ENCODE results near the gene MACROD1.

Gene MACROD1

DNA sequence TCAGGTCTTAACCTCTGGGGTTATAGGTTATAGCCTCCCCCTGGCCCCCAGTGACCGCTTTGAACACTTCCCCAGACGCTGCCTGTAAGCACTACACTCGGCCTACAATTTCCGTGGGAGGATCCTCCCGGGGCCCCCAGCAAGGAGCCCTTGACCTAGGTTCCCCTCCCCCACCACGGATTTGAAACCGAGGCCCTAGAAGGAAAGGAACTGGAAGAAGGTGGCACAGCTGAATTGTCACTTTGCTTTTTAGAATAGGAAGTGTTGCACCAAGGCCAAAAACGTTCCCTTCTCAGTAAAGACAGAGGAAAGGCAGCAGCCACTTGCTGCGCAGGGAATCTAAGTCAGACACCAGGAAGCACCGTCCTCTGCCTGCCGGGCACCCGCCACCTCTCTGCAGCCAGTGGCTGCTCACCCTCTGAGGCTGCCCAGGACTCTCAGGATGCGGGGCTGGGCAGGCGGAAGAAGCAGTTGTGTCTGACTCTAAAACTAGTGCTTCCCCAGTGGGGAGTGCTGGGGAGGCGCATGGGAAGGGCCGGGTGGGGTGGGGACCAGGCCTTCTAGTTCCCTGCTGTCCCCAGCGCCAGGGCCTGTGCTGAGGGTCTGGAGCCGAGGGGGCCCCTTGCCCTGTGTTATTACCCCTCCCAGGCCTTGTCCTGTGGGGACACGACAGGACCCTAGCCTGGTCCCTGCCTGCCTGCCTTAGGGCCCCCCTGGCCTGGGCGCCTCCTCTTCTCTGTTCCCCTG is 138.1 kb downstream of the MACROD1 start:
- DNase-seq, result no peak

DNA sequence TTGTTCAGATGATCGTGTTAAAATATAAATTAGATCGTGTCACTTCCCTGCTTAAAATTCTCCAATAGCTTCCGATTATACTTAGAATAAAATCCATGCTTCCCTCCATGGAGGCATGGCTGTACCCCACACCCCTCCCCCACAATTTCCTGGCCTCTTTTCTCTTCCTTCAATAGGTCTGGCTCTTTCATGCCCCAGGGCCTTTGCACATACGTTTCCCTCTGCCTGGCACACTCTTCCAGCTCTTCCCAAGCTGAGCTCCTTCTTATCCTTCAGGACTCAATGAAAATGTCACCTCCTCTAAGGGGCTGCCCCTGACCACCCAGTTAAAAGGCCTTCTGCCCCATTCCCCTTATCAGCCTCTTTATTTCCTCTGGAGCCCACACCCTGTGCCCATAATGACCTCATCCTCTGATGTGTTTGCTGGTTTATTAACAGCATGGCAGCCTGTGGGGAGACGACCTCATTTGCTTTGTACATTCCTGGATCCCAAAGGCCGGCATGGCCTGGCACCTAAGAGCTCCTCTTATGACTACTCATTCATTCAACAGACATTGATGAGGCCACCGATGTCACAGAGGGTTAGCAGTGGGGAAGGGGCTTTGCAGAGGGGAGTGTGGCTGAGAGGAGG is 139.2 kb downstream of the MACROD1 start:
- no peak for DNase-seq

DNA sequence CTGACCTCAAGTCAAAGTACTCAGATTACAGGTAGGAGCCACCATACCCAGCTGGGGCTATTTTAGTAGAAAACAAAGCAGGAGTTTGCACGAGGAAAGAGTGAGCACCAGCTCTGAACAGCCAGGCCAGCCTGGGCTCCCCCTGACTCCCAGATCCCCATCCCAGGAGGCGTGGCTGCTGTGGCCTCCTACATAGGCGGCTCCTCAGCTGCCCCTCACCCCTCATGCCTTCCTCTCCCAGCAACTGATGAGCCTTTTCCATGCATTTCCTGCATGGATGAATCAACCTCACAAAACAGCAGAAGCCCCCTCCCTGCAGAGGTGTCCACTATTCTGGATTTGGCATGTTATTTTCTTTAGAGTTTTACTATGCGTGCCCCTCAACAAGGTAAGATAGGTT is 140.7 kb downstream of the MACROD1 start:
- no peak for DNase-seq

DNA sequence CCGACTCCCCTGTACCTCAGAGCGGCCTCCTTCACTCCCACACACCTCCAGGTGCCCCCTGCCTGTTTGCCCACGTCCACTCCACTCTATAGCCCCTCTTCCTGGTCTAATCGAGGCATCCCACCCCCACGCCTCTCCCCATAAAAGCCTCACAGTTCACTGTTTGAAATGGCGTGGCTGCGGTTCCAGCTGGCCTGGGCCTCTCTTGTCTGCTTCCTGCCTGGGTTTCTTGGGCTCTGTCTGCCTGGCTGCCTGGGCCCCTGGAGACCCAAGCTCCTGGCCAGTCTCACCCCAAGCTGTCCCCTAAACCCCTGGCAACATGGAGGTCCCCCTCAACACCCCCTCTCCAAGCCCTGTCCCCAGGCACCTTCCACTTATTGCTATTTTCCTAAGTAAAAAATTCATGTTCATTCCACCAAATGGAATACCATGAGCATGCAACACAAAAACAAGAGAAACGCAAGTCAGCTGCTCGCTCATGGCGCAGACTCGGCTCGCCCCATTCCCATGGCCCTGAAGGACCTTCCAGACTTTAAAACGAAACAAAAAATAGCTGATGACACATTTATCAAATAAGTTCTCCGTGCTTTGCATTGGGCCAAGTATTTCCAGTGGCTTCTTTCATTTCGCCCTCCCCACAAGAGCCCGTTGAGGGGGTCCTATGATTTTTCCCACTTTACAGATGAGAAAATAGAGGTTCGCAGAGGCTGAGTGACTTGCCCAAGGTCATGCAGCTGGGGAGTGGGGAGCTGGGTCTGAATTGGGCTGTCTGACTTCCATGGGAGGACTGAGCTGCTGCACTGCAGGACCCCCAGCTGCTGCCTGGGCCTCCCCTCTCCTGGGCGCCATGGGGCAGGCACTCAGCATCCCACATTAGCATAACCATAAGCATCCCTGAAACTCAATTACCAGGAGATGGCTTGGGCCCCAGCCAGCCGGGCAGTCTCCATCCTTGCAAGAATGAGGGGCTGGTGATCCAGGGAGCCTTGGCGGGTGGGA is 141.9 kb downstream of the MACROD1 start:
- no peak for DNase-seq

DNA sequence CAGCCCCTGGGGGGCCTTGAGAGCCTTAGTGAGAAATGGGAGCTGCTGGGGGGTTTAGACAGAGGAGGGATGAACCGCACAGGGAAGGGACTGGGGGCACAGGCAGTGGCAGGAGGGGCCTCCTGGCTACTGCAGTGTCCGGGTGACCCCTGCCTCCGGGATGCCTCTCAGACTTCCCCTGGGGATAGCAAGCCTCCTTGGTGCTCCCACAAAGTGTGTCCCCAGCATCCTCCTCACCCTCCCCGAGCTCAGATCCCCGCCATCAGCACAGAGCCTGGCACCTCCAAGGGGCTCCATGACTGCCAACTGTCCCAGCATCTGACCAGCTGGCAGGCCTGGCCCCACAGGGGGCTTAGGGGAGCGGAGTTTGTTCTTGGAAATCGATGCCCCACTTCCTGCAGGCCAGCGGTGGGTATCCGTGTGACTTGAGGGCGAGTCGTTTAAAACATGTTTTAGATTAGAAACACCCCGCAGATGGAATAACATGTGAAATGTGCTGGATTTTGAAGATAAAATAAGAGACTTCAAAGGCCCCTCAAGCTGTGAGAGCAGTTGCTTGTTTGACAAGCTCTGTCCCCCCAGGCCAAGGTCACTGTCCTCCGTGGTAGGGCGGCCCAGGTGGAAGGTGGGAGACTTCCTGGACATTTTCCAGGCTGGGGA is 143.7 kb downstream of the MACROD1 start:
- no peak for DNase-seq

DNA sequence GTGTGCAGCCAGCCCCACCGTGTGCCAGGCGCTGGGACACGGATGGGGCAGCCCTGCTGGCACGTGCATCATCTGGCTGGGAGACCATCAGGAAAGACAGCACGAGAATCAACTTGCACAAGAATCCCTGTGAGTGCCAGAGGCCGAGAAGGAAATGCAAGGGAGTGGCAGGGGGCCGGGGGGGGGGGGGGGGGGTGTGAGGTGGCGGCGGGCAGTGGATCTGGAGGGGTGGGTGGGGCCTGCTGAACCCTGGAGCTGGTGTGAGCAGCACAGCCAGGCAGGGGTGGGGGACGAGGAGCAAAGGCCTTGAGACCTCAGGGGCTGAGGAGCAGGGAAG is 144.2 kb downstream of the MACROD1 start:
- DNase-seq, result no peak

DNA sequence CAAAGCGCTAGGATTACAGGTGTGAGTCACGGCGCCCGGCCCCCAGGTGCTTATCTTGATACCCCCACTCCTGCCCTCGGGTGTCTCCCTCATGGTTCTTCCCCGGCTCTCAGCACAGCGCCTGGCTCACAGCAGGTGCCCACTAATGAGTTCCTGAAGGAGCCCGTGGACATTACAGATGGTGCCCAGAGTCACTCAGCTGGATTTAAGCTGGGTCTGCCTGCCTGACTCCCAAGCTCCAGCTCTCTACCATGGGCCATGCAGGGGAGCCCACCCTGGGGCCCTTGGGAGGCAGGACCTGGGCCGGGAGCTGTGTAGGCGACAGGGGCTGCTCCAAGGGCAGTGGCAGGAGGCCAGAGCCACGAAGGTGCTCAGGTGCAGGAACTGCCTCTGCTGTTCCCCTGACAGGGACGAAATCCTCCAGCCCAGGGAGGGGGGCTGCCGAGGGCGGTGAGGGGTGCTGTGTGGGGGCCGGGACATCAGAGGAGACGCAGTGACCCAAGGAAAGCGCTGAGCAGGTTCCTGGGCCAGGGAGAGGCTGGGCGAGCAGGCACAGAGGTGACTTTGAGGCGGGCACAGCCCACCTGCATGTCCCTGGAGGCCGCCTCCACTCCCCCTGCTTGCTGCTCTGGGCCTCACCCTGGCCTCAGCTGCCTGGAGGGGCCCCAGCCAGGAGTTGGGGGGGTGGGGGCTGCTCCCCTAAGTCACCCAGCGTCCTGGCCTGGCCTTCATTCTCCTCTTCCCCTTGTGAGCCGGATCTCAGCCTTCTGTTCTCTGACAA is 144.7 kb downstream of the MACROD1 start:
- no peak for DNase-seq

DNA sequence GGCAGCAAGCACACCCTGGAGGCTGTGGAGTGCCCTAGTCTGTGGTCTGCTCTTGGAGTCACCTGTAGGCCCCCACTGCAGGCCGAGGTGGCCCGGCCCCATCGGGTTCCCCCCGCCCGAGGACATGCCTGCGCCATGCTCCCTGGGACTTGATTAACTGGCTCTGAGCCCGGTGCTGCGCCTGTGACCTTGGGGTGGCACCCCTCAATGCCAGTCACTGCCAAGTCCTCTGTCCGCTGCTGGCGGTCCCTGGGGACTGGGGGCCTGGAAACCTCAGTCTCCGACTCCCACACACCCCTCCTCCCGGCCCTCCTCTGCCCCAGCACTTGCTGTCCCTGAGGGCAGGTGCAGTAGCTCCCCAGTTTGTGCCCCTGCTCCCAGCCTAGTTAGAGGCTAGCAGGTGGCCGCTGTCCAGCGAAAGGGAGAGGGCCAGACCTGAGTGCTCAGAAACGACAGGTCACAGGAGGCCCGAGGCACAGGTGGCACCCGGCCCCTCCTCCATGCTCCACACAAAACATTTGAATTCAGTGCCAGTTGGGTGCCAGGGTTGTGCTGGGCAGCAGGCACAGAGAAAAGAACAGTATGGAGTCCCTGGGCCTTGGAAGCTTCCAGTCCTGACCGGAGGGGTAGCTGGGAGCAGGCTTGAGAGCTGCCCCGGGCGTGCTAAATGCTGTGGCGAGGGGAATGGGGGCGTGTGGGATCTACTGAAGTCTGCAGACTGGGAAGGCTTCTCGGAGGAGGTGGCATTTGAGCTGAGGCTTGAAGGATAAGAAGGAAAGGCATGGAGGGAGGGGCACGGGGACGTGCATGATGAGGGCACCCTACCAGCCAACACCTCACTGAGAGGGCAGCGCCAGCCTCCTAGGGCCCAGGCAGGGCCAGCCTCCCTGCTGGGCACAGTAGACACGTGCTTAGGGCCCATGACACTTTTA is 146.5 kb downstream of the MACROD1 start:
- peak; percentile 41 for DNase-seq

DNA sequence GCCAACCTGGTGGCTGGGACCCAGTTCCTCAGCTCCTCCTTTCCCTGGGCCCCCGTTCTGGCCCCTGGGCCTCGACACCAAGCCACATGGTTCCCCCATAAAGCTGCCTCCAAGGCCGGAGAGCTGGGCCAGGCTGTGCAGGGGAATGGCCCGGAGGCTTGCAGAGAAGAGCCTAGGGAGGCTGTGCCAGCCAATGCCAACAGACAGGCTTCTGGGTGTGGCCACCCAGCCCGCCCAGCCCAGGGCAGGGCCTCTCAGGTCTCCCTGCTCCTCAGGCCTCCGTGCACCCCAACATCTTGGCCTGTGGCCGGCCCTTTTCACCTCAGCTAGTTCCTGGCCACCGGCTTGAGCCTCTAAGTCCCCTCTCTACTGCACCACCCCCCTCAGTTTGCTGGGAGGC is 147.6 kb downstream of the MACROD1 start:
- no peak for DNase-seq

DNA sequence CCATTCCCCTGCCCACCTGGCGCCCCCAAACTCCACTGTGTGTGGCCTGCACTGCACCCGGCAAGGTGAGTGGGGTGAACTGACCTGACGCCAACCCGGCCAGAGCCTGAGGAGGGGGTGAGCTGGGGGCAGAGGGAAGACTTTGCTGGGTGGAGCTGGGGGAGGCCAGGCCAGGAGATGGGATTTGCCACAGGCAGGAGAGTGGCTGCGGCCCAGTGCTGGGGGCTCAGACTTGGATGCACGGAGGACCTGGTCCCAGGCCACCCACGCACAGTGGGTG is 148.0 kb downstream of the MACROD1 start:
- no peak for DNase-seq

DNA sequence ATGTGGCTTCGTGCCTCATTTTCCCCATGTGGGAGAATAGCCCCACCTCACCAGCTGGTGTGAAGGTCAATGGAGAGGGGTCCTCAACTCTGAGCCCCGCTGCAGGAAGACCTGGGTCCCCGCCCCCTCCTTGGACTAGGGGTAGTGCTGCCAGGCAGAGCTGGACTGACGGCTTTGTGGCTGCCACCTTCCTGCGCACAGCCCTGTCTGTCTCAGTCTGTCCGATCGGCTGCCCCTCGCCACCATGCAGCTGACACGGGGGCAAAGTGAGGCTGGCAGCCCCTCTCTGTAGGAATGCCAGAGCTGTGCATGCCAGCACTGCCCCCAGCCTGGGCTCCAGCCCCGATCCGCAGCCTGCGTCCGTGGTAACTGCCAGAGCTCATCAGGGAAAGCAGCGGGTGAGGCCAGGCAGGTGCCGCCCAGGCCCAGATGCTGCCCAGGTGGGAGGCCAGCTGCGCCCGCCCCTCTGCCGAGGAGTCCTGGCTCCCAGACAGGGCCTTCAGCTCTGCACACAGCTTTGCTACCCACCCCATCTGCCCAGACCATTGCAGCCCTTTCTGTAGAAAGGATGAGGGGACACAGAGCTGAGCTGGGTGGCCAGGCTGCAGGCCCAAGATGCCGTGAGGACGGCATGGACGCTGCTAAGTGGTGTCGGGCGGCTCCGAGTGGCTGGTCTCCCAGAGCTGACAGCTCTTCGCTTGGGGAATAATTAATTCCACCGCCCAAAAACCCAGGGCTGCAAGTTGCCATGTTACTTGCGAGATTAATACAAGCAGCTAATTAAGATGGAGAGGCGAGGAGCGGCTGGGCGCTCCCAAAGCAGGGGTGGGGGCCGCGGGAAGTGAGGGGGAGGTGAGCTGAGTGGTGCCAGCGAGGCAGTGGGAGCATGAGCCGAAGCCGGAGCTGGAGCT is 149.7 kb downstream of the MACROD1 start:
- no peak for DNase-seq

DNA sequence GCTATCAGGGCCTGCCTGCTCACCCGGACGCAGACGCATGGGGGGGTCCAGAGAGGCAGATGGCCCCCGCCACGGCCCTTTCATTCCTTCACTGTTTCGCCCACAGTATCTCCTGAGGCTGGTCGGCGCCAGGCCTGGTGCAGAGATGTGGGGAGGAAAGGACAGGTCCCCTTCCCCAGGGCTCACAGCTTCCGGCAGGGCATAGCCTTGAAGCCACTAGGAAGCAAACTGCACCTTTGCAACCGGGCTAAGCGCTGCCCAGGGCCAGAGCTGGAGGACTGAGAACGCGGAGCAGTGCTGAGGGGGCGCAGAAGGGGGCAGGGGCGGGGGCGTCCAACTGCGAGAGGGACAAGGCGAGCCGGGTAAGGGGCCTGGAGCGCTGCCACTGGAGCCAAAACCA is 150.4 kb downstream of the MACROD1 start:
- no peak for DNase-seq

DNA sequence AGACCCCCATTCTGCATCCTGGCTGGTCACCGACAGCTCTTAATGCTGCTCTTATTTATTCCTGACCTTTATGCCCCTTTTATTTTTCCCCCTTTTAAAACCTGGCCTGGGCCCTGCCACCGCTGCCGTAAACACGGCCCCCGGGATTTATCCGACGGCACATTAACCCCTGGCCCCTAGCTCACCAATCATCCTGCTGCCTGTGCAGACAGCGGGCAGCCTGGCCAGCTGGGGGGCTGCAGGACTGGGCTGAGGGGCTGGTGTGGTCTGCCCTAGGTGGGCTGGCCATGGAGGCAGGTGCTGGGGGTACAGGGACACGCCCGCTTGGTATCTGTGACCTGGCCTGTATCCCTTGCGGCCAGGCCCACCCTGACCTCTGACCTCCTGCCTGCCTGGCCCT is 151.6 kb downstream of the MACROD1 start:
- no peak for DNase-seq

DNA sequence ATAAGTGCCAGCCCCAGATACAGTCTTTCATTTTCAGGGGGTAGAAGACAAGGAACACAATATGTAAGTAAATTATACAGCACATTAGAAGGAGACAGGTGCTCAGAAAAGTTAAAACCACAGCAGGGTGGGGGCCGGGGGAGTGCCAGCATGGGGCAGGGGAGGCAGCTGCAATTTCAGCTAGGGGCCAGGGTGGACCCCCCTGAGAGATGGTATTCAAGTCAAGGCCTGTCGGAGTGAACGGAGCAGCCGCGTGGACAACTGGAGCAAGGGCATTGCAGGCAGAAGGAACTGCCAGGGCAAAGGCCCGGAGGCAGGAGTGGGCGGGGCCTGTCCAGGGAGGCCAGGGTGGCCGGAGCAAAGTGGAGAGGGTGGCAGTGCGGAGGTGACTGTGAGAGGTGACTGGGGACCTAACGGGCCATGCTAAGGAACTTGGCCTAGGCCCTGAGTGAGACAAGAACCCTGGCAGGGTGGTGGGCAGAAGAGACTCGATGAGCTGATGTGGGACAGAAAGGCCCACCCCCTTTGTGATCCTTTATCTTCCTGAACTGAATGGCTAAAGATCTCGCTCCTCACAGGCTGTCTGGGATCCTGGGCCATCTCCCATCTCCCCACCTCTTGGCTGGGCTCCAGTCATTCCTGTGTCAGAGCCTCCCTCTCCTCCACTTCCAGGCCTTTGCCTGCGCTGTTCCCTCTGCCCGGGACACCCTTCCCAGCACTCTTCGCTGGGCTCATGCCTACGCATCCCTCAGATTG is 152.6 kb downstream of the MACROD1 start:
- DNase-seq, result no peak

DNA sequence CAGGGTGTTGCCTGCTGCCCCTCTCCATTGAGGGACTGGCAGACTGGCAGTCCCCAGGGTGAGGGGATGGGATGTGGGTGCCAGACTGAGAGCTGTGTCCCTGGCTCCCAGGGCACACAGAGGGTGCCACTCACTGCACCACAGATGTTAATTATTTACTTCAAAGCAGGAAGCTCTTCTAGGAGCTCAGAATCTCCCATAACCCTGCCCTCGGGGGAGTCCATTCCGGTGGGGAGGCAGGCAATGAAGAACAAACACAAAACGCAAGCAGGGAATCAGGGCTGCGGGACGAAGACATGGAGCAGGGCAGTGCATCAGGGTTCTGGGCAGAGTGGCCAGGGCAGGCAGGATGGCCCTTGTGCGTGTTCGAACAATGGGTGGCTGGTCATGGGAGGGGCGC is 154.5 kb downstream of the MACROD1 start:
- DNase-seq, result no peak

DNA sequence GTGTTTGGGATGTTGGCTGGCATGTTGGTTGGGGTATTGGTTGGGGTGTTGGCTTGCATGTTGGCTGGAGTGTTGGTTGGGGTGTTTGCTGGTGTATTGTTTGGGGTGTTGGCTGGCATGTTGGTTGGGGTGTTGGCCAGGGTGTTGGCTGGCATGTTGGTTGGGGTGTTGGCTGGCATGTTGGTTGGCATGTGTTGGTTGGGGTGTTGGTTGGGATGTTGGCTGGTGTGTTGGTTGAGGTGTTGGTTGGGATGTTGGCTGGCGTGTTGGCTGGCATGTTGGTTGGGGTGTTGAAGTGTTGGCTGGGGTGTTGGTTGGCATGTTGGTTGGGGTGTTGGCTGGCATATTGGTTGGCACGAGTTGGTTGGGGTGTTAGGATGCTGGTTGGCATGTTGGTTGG is 155.1 kb downstream of the MACROD1 start:
- DNase-seq, result no peak

DNA sequence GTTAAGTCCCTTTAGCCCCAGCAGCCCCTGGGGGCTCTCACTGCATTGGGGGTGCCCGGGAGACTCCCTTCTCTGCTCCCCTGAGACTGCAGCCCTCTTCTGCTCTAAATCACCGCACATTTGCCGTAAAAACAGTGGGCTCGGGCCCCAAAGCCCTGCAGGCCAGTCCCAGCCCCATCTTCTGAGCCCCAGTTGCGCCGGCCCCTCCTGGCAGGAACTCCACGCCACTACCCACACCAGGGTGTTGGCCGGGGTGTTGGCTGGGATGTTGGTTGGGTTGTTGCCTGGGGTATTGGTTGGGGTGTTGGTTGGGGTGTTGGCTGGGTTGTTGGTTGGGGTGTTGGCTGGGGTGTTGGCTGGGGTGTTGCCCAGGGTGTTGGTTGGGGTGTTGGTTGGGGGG is 156.2 kb downstream of the MACROD1 start:
- no peak for DNase-seq

DNA sequence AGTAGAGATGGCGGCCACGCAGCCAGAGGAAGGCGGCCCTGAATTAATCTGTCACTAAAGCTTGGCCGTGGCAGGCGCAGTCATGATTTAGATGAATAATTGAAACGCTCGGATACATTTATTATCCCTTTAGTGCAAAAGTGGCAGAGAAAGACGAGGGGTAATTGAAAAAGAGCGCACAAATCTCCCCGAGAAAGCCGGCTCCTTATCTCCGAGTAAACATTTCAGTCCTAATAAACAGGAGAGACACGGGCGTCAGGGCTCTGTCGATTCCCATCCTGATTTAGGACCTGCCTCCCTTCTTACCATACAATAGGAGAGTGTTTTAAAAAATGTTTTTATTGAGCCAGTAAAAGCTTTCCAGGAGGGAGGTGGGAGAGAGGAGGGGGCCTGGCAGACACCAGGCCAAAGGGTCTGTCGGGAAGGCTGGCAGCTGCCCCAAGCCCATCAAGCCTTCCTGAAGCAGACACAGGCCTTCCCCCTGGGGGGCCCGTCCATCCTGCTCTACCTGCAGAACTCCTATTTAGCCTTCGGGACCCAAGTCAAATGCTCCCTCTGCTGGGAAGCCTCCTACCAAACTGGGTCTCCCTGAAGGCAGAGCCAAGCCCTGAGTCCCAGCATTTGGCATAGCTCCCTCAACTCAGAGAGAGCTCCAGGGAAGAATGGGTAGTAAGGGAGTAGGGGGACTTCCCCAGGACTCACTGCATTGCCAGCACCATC is 156.8 kb downstream of the MACROD1 start:
- DNase-seq, result no peak

Measured in NCI-H1092 treated with DMSO at 0.1 percent for 48 hours (cell line).